ENCODE data around the gene SLC36A1. TPM values are rescaled to one million over a fixed set of nuclear protein-coding genes. Genes with fewer than 3 reads are reported as not detected.

The SLC36A1 gene
- polyA plus RNA-seq, result 1 to 10 TPM; 2.2 to 2.4 TPM

DNA sequence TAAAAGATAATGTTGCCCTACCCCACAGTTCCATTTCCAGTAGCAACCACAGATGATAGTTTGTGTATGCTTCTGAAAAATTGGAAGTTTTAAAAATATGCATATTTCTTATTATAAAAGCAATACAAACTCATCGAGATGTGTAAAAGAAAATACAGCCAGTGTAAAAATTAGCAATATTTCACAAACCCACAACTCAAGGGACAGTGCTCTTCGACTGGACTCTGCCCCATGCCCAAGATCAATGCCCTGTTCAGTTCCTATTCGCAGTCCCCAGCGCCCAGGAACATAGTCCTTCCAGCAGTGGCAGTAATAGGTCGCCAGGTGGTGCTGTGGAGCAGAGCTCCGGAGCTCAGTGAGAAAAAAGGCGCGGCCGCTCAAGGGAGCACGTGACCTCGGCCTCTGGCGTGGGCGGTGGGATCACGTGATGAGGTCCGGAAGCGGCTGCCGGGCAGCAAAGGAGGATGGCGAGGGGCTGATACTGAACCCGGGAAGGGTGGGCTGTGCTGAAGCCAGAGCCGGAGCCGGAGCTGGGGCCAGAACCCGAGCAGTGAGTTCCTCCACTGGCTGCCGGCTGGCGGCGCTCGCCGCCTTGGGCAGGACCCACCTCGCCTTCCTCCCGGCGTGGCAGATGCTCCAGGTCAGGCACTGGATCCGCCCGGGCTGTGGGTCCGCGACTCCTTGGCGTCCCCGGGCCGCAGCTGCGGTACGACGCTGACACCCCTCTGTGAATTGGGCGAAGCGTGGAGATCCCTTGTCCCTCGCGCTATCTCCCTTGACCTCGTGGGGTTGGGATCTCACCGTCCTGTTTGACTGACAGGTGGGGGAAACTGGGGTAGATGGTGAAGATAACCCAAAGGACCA, at the start of gene SLC36A1:
SLC36A1 (plus strand) TSS at position 430 of the 864 bp plus-strand sequence. CDS start 11,190 bp downstream, outside the sequence.
- Histone ChIP-seq H3K27me3 (ENCODE audit: control insufficient read depth in 1 of 2, insufficient read depth in 2 of 2, low read length in 2 of 2) (no peaks in the 10 kb centered on the region), H3K4me3 (ENCODE audit: low read depth in 1 of 2, low read length in 2 of 2) (peak within 1 kb of the TSS; percentile 68 to 77), H3K4me1 (ENCODE audit: control insufficient read depth in 2 of 2, insufficient read depth in 2 of 2, low read length in 1 of 2) (no peaks in the 10 kb centered on the region), H3K36me3 (ENCODE audit: control insufficient read depth in 2 of 2, insufficient read depth in 2 of 2, low read length in 1 of 2) (no peaks in the 10 kb centered on the region), H3K27ac (ENCODE audit: low read depth in 2 of 2, low read length in 1 of 2) (peak within 1 kb of the TSS; percentile 69 to 76), H3K9me3 (ENCODE audit: control insufficient read depth in 2 of 2, insufficient read depth in 1 of 2, low read depth in 1 of 2, low read length in 1 of 2) (no peaks in the 10 kb centered on the region)
- 0 to 1% methylated on average over 46 of the region's 46 CpGs for WGBS, 2 donors

GRCh38 chr5:151405334-151406160, 41.9 kb upstream of the SLC36A1 start:
- Histone ChIP-seq H3K27ac (ENCODE audit: low read depth in 2 of 2, low read length in 1 of 2) (no peak overlapping the region), H3K4me3 (ENCODE audit: low read depth in 1 of 2, low read length in 2 of 2) (no peak overlapping the region), H3K27me3 (ENCODE audit: control insufficient read depth in 1 of 2, insufficient read depth in 2 of 2, low read length in 2 of 2) (no peaks in the 10 kb centered on the region), H3K9me3 (ENCODE audit: control insufficient read depth in 2 of 2, insufficient read depth in 1 of 2, low read depth in 1 of 2, low read length in 1 of 2) (no peaks in the 10 kb centered on the region), H3K4me1 (ENCODE audit: control insufficient read depth in 2 of 2, insufficient read depth in 2 of 2, low read length in 1 of 2) (no peaks in the 10 kb centered on the region), H3K36me3 (ENCODE audit: control insufficient read depth in 2 of 2, insufficient read depth in 2 of 2, low read length in 1 of 2) (no peaks in the 10 kb centered on the region)
- 56 to 62% methylated on average over 4 of the region's 4 CpGs for WGBS, 2 donors

DNA sequence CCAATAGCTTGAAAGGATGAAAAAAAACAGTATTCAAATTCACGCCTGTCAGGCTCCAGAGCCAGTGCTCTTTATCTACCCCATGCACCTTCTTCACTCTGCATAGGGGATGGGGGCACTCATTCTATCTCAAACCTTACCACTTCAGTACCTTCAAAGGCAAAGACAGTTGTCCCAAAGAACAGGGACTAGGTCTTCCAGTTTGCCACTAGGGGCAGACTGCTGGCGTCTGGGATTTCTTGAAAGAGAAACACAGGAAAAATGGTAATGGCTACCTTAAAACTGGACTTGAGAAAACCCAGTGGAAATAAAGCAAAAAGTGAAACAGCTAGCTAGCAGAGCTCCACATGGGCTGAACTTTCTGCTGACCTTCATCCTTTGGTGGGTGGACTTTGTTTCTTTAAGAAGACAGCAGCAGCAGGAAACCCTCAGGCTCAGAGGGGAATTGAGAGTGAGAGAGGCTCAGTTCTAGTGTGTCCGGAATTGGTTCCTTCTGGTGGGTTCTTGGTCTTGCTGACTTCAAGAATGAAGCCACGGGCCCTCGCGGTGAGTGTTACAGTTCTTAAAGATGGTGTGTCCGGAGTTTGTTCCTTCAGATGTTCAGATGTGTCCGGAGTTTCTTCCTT, 41.0 kb upstream of the SLC36A1 start:
- no peaks in the 10 kb centered on the region for H3K9me3 ChIP-seq (ENCODE audit: control insufficient read depth in 2 of 2, insufficient read depth in 1 of 2, low read depth in 1 of 2, low read length in 1 of 2)
- H3K27me3 ChIP-seq (ENCODE audit: control insufficient read depth in 1 of 2, insufficient read depth in 2 of 2, low read length in 2 of 2), result no peaks in the 10 kb centered on the region
- WGBS, 2 donors, result 76 to 79% methylated on average over 6 to 8 of the region's 8 CpGs
- H3K27ac ChIP-seq (ENCODE audit: low read depth in 2 of 2, low read length in 1 of 2), result no peak overlapping the region
- H3K36me3 ChIP-seq (ENCODE audit: control insufficient read depth in 2 of 2, insufficient read depth in 2 of 2, low read length in 1 of 2), result no peaks in the 10 kb centered on the region
- H3K4me1 ChIP-seq (ENCODE audit: control insufficient read depth in 2 of 2, insufficient read depth in 2 of 2, low read length in 1 of 2), result no peaks in the 10 kb centered on the region
- no peak overlapping the region for H3K4me3 ChIP-seq (ENCODE audit: low read depth in 1 of 2, low read length in 2 of 2)

GRCh38 chr5:151408591-151409230, 38.7 kb upstream of the SLC36A1 start:
- Histone ChIP-seq H3K9me3 (ENCODE audit: control insufficient read depth in 2 of 2, insufficient read depth in 1 of 2, low read depth in 1 of 2, low read length in 1 of 2) (no peaks in the 10 kb centered on the region), H3K27me3 (ENCODE audit: control insufficient read depth in 1 of 2, insufficient read depth in 2 of 2, low read length in 2 of 2) (peaks cover 0 to 3% of the 10 kb centered on the region in 2 donors), H3K36me3 (ENCODE audit: control insufficient read depth in 2 of 2, insufficient read depth in 2 of 2, low read length in 1 of 2) (no peaks in the 10 kb centered on the region), H3K27ac (ENCODE audit: low read depth in 2 of 2, low read length in 1 of 2) (no peak overlapping the region), H3K4me1 (ENCODE audit: control insufficient read depth in 2 of 2, insufficient read depth in 2 of 2, low read length in 1 of 2) (no peaks in the 10 kb centered on the region), H3K4me3 (ENCODE audit: low read depth in 1 of 2, low read length in 2 of 2) (no peak overlapping the region)
- 32 to 33% methylated on average over 4 of the region's 4 CpGs for WGBS, 2 donors

DNA sequence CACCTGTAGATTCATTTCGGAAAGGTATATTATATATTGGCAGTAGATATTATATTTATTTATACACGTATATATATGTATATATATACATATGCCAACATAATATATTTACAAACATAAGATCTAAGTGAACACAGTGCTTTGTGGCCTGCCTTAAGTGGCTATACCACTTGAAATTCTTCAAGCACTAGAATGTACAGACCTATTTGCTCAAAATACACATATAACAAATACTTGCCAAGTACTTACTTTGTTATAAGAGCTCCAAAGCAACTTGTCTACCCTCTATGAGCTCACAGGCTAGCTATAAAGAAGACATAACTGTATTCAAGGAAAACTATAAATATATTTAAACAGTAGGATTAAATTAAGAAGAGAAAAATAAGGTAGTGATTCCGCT, 33.6 kb upstream of the SLC36A1 start:
- no peak overlapping the region for H3K4me3 ChIP-seq (ENCODE audit: low read depth in 1 of 2, low read length in 2 of 2)
- no peaks in the 10 kb centered on the region for H3K4me1 ChIP-seq (ENCODE audit: control insufficient read depth in 2 of 2, insufficient read depth in 2 of 2, low read length in 1 of 2)
- 77 to 78% methylated on average over 3 of the region's 3 CpGs for WGBS, 2 donors
- peaks cover 0 to 3% of the 10 kb centered on the region in 2 donors for H3K27me3 ChIP-seq (ENCODE audit: control insufficient read depth in 1 of 2, insufficient read depth in 2 of 2, low read length in 2 of 2)
- H3K27ac ChIP-seq (ENCODE audit: low read depth in 2 of 2, low read length in 1 of 2), result no peak overlapping the region
- peaks cover 3 to 7% of the 10 kb centered on the region in 2 donors for H3K9me3 ChIP-seq (ENCODE audit: control insufficient read depth in 2 of 2, insufficient read depth in 1 of 2, low read depth in 1 of 2, low read length in 1 of 2)
- H3K36me3 ChIP-seq (ENCODE audit: control insufficient read depth in 2 of 2, insufficient read depth in 2 of 2, low read length in 1 of 2), result no peaks in the 10 kb centered on the region

- Histone ChIP-seq H3K9me3 (ENCODE audit: control insufficient read depth in 2 of 2, insufficient read depth in 1 of 2, low read depth in 1 of 2, low read length in 1 of 2) (peaks cover 3 to 7% of the 10 kb centered on the region in 2 donors), H3K27me3 (ENCODE audit: control insufficient read depth in 1 of 2, insufficient read depth in 2 of 2, low read length in 2 of 2) (peaks cover 0 to 3% of the 10 kb centered on the region in 2 donors), H3K4me3 (ENCODE audit: low read depth in 1 of 2, low read length in 2 of 2) (no peak overlapping the region), H3K4me1 (ENCODE audit: control insufficient read depth in 2 of 2, insufficient read depth in 2 of 2, low read length in 1 of 2) (no peaks in the 10 kb centered on the region), H3K27ac (ENCODE audit: low read depth in 2 of 2, low read length in 1 of 2) (no peak overlapping the region), H3K36me3 (ENCODE audit: control insufficient read depth in 2 of 2, insufficient read depth in 2 of 2, low read length in 1 of 2) (no peaks in the 10 kb centered on the region)
- 64 to 67% methylated on average over 3 of the region's 3 CpGs for WGBS, 2 donors
These were observed 32.9 kb upstream of the SLC36A1 start for GRCh38 chr5:151414536-151414935.

DNA sequence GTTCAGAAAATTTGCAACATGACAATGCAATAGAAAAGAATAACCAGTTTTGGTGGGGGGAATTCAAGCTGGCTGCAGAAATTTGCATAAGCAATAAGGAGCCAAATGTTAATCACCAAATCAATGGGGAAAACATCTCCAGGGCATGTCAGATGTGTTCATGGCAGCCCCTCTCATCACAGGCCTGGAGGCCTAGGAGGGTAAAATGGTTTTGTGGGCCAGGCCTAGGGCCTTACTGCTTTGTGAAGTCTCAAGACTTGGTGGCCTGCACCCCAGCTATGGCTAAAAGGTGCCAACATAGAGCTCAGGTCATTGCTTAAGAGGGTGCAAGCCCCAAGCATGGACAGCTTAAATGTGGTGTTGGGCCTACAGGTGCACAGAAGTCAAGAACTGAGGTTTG, 29.7 kb upstream of the SLC36A1 start:
- H3K27me3 ChIP-seq (ENCODE audit: control insufficient read depth in 1 of 2, insufficient read depth in 2 of 2, low read length in 2 of 2), result no peaks in the 10 kb centered on the region
- no peaks in the 10 kb centered on the region for H3K36me3 ChIP-seq (ENCODE audit: control insufficient read depth in 2 of 2, insufficient read depth in 2 of 2, low read length in 1 of 2)
- H3K27ac ChIP-seq (ENCODE audit: low read depth in 2 of 2, low read length in 1 of 2), result no peak overlapping the region
- peaks cover 3 to 9% of the 10 kb centered on the region in 2 donors for H3K9me3 ChIP-seq (ENCODE audit: control insufficient read depth in 2 of 2, insufficient read depth in 1 of 2, low read depth in 1 of 2, low read length in 1 of 2)
- no peaks in the 10 kb centered on the region for H3K4me1 ChIP-seq (ENCODE audit: control insufficient read depth in 2 of 2, insufficient read depth in 2 of 2, low read length in 1 of 2)
- no peak overlapping the region for H3K4me3 ChIP-seq (ENCODE audit: low read depth in 1 of 2, low read length in 2 of 2)

- Histone ChIP-seq H3K36me3 (ENCODE audit: control insufficient read depth in 2 of 2, insufficient read depth in 2 of 2, low read length in 1 of 2) (no peaks in the 10 kb centered on the region), H3K4me3 (ENCODE audit: low read depth in 1 of 2, low read length in 2 of 2) (no peak overlapping the region), H3K9me3 (ENCODE audit: control insufficient read depth in 2 of 2, insufficient read depth in 1 of 2, low read depth in 1 of 2, low read length in 1 of 2) (peaks cover 3 to 9% of the 10 kb centered on the region in 2 donors), H3K4me1 (ENCODE audit: control insufficient read depth in 2 of 2, insufficient read depth in 2 of 2, low read length in 1 of 2) (no peaks in the 10 kb centered on the region), H3K27ac (ENCODE audit: low read depth in 2 of 2, low read length in 1 of 2) (no peak overlapping the region), H3K27me3 (ENCODE audit: control insufficient read depth in 1 of 2, insufficient read depth in 2 of 2, low read length in 2 of 2) (no peaks in the 10 kb centered on the region)
- WGBS, 2 donors, result 84 to 86% methylated on average over 6 of the region's 6 CpGs
These were observed 27.3 kb upstream of the SLC36A1 start for GRCh38 chr5:151420127-151420526.

GRCh38 chr5:151424892-151425523, 22.4 kb upstream of the SLC36A1 start:
- H3K4me3 ChIP-seq (ENCODE audit: low read depth in 1 of 2, low read length in 2 of 2), result no peak overlapping the region
- H3K27ac ChIP-seq (ENCODE audit: low read depth in 2 of 2, low read length in 1 of 2), result no peak overlapping the region
- 42% methylated on average over 8 of the region's 8 CpGs for WGBS, 2 donors
- no peaks in the 10 kb centered on the region for H3K36me3 ChIP-seq (ENCODE audit: control insufficient read depth in 2 of 2, insufficient read depth in 2 of 2, low read length in 1 of 2)
- peaks cover 0 to 2% of the 10 kb centered on the region in 2 donors for H3K9me3 ChIP-seq (ENCODE audit: control insufficient read depth in 2 of 2, insufficient read depth in 1 of 2, low read depth in 1 of 2, low read length in 1 of 2)
- no peaks in the 10 kb centered on the region for H3K4me1 ChIP-seq (ENCODE audit: control insufficient read depth in 2 of 2, insufficient read depth in 2 of 2, low read length in 1 of 2)
- no peaks in the 10 kb centered on the region for H3K27me3 ChIP-seq (ENCODE audit: control insufficient read depth in 1 of 2, insufficient read depth in 2 of 2, low read length in 2 of 2)

Data from esophagus (tissue), 2 donors.